ENCODE results near the gene BLID.

Gene BLID

DNA sequence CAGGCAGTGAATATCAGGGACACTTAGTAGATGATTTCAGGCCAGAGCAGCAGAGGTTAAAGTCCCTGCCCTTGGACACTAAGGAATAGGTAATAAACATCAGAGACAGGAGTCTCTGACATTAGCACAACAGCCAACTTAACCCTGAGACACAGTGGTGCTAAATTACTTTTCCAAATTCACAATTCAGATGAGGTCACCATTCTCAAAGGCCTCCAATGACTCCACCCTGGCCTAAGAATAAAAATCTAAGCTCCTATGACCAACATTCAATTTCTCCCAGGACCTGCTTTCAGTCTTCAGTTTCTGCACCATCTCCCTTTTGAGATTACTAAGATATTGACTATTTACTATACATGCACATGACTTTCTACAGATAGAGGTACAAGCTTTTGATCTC lies 42.0 kb downstream of the BLID start:
- no peak for DNase-seq (ENCODE audit: extremely low spot score)
- no peak for TF ChIP-seq FOXK2 (IDR thresholded peaks at IDR 0.05)
- no peak for TF ChIP-seq FOXA1 (IDR thresholded peaks at IDR 0.05)
- TF ChIP-seq SP1 (IDR thresholded peaks at IDR 0.05), result no peak
- TF ChIP-seq FOXM1 (IDR thresholded peaks at IDR 0.05; ENCODE audit: borderline replicate concordance), result no peak
- TF ChIP-seq CTBP1 (IDR thresholded peaks at IDR 0.05; ENCODE audit: borderline replicate concordance), result no peak
- TF ChIP-seq LEF1 (IDR thresholded peaks at IDR 0.05; ENCODE audit: borderline replicate concordance), result no peak
- TF ChIP-seq ZNF384 (IDR thresholded peaks at IDR 0.05), result no peak
- TF ChIP-seq, protein P1, sequence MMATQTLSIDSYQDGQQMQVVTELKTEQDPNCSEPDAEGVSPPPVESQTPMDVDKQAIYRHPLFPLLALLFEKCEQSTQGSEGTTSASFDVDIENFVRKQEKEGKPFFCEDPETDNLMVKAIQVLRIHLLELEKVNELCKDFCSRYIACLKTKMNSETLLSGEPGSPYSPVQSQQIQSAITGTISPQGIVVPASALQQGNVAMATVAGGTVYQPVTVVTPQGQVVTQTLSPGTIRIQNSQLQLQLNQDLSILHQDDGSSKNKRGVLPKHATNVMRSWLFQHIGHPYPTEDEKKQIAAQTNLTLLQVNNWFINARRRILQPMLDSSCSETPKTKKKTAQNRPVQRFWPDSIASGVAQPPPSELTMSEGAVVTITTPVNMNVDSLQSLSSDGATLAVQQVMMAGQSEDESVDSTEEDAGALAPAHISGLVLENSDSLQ (IDR thresholded peaks at IDR 0.05), result no peak
- no peak for TF ChIP-seq L3MBTL2 (conservative IDR thresholded peaks at IDR 0.05)
- TF ChIP-seq NFRKB (IDR thresholded peaks at IDR 0.05), result no peak
- TF ChIP-seq SUZ12 (IDR thresholded peaks at IDR 0.05), result no peak
- CTCF ChIA-PET, result no interaction called here
- POLR2A ChIA-PET, result no interaction called here

DNA sequence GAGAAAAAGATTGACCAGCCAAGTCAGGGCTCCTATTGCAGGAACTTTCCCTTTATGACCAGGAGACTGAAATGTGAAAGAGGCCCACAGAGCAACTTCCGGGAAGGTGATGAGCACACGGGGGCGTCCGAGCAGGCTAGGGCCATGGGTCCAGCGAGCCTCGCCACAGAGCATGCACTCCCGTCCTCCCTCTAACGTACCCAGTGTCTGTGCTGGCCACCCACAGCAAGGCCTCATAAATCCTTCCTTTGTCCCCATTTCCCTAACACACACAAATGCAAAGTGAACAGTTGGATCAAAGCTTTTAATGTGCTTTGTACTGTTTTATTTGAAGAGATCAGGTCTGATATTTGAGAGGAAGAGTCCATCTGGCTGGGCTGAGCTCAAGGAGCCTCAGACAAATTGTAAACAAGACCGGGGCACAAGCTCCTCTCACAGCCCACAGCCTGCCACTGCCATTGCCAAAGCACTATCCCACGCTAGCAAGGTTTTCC lies 44.3 kb downstream of the BLID start:
- ChIA-PET POLR2A (no interaction called here), CTCF (no interaction called here)
- no peak for DNase-seq (ENCODE audit: extremely low spot score)
- TF ChIP-seq SUZ12 (IDR thresholded peaks at IDR 0.05), result no peak
- TF ChIP-seq CTBP1 (IDR thresholded peaks at IDR 0.05; ENCODE audit: borderline replicate concordance), result no peak
- TF ChIP-seq LEF1 (IDR thresholded peaks at IDR 0.05; ENCODE audit: borderline replicate concordance), result no peak
- TF ChIP-seq SP1 (IDR thresholded peaks at IDR 0.05), result no peak
- TF ChIP-seq HDGF (IDR thresholded peaks at IDR 0.05; ENCODE audit: borderline replicate concordance), result no peak
- TF ChIP-seq NFRKB (IDR thresholded peaks at IDR 0.05), result no peak
- TF ChIP-seq ZNF384 (IDR thresholded peaks at IDR 0.05), result no peak
- no peak for TF ChIP-seq BHLHE40 (IDR thresholded peaks at IDR 0.05; ENCODE audit: borderline replicate concordance)
- TF ChIP-seq, protein P1 (IDR thresholded peaks at IDR 0.05), result no peak
- no peak for TF ChIP-seq FOXA1 (IDR thresholded peaks at IDR 0.05)
- no peak for TF ChIP-seq ELF4 (IDR thresholded peaks at IDR 0.05)
- TF ChIP-seq TARDBP (IDR thresholded peaks at IDR 0.05), result no peak
- TF ChIP-seq ARNT (IDR thresholded peaks at IDR 0.05), result no peak
- TF ChIP-seq L3MBTL2 (conservative IDR thresholded peaks at IDR 0.05), result no peak
- no peak for TF ChIP-seq FOXK2 (IDR thresholded peaks at IDR 0.05)

DNA sequence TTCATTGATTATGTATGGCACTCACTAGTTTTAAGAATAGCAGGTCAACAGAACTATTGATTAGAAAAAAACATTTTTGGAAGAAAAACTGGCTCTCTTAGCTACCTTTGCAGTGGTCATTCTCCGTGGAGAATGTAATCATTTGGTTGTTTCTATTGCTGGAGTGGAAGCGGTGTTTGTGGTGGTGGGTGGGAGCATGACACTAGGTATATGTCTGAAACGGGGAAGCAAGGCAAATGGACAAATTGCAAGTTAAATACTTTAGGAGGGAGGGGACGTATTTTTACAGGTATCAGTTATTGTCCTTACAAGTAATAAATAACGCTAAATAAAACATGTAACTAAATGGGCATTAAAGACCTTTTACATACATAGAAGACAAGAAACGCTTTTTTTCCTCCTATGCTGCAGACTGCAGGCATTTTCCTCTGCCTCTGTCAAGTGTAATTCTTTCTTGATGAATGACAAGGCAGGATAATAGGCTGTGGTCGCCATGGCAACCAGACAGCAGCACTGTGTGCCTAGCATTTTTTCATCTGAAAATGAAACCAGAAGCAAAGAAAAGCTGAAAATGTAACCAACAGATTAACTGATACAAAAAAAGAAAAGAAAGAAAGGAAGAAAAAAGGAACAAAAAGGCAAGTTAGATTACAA lies 46.2 kb downstream of the BLID start:
- POLR2A ChIA-PET, result no interaction called here
- CTCF ChIA-PET, result no interaction called here
- TF ChIP-seq ELF4 (IDR thresholded peaks at IDR 0.05), result no peak
- TF ChIP-seq FOXM1 (IDR thresholded peaks at IDR 0.05; ENCODE audit: borderline replicate concordance), result no peak
- no peak for TF ChIP-seq FOXA1 (IDR thresholded peaks at IDR 0.05)
- TF ChIP-seq HDGF (IDR thresholded peaks at IDR 0.05; ENCODE audit: borderline replicate concordance), result no peak
- no peak for TF ChIP-seq SP1 (IDR thresholded peaks at IDR 0.05)
- no peak for TF ChIP-seq FOXK2 (IDR thresholded peaks at IDR 0.05)
- TF ChIP-seq ARNT (IDR thresholded peaks at IDR 0.05), result no peak
- TF ChIP-seq TARDBP (IDR thresholded peaks at IDR 0.05), result no peak
- no peak for TF ChIP-seq LEF1 (IDR thresholded peaks at IDR 0.05; ENCODE audit: borderline replicate concordance)
- TF ChIP-seq ZNF384 (IDR thresholded peaks at IDR 0.05), result no peak
- DNase-seq (ENCODE audit: extremely low spot score), result no peak

DNA sequence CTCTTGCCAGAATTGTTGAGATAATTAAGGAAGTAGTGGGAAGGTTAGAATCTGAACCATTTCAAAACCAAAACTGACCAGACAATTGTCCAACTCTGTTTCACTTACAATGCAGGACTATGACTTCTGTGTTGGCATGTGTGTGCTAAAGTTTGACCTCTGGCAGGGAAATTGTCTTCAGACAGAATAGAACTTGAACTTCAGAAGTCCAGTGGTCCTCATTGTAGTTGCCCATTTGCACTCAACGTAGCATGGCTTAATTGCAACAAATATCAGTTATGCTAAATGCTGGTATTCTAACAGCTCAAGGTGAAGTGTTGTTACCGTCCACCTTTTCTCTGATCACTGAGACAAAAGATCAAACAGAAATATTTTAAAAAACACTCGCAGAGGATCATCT lies 47.2 kb downstream of the BLID start:
- POLR2A ChIA-PET, result no interaction called here
- TF ChIP-seq, protein P1 (IDR thresholded peaks at IDR 0.05), result no peak
- TF ChIP-seq ELF4 (IDR thresholded peaks at IDR 0.05) (no peak), HDGF (IDR thresholded peaks at IDR 0.05; ENCODE audit: borderline replicate concordance) (no peak), CTBP1 (IDR thresholded peaks at IDR 0.05; ENCODE audit: borderline replicate concordance) (no peak), SUZ12 (IDR thresholded peaks at IDR 0.05) (no peak), FOXA1 (IDR thresholded peaks at IDR 0.05) (no peak), TARDBP (IDR thresholded peaks at IDR 0.05) (no peak), FOXM1 (IDR thresholded peaks at IDR 0.05; ENCODE audit: borderline replicate concordance) (no peak), ARNT (IDR thresholded peaks at IDR 0.05) (no peak), LEF1 (IDR thresholded peaks at IDR 0.05; ENCODE audit: borderline replicate concordance) (no peak), L3MBTL2 (conservative IDR thresholded peaks at IDR 0.05) (no peak)
- CTCF ChIA-PET, result no interaction called here
- no peak for DNase-seq (ENCODE audit: extremely low spot score)

DNA sequence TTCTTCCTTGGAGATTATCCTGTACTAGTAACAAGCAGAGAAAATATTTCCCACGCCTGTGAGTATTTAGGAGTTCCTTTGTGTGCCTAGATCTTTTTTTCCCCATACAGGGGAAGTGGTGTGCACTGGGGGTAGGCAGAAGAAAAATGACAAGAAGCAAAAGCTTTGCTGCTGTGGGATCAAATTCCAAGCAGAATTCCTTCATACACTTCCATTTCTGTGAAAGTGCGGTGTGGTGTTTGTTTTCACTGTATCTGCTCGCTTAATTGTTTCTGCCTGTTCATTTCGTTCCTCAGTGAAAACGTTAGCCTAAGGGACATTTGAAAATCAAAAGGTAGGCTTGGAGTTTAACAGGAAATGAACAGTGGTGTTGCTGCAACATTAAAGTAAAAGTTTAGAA lies 47.9 kb downstream of the BLID start:
- ChIA-PET POLR2A (no interaction called here), CTCF (no interaction called here)
- no peak for TF ChIP-seq ELF4 (IDR thresholded peaks at IDR 0.05)
- TF ChIP-seq HDGF (IDR thresholded peaks at IDR 0.05; ENCODE audit: borderline replicate concordance), result no peak
- TF ChIP-seq ZNF384 (IDR thresholded peaks at IDR 0.05), result no peak
- TF ChIP-seq FOXA1 (IDR thresholded peaks at IDR 0.05), result no peak
- no peak for TF ChIP-seq LEF1 (IDR thresholded peaks at IDR 0.05; ENCODE audit: borderline replicate concordance)
- no peak for TF ChIP-seq NFRKB (IDR thresholded peaks at IDR 0.05)
- no peak for TF ChIP-seq L3MBTL2 (conservative IDR thresholded peaks at IDR 0.05)
- TF ChIP-seq, protein P1 (IDR thresholded peaks at IDR 0.05), result no peak
- no peak for TF ChIP-seq TARDBP (IDR thresholded peaks at IDR 0.05)
- TF ChIP-seq SP1 (IDR thresholded peaks at IDR 0.05), result no peak
- TF ChIP-seq FOXK2 (IDR thresholded peaks at IDR 0.05), result no peak
- no peak for TF ChIP-seq ARNT (IDR thresholded peaks at IDR 0.05)
- TF ChIP-seq SUZ12 (IDR thresholded peaks at IDR 0.05), result no peak
- TF ChIP-seq FOXM1 (IDR thresholded peaks at IDR 0.05; ENCODE audit: borderline replicate concordance), result no peak
- no peak for TF ChIP-seq CTBP1 (IDR thresholded peaks at IDR 0.05; ENCODE audit: borderline replicate concordance)
- DNase-seq (ENCODE audit: extremely low spot score), result no peak
